KMS-11 (cell line): Measurements from ENCODE around the gene TRIM28.

Source experiments
- H2AFZ ChIP-seq: fragments of 200-600 bp; sonication (generic); 2 replicates; pipeline ENCODE4 v1.6.1; 2016; ENCODE audit warnings: antibody characterized with exemption, mixed run types, low read depth
- H3K27ac ChIP-seq: fragments of 200-600 bp; sonication (generic); 2 replicates; pipeline ENCODE4 v1.6.1; 2016; ENCODE audit warnings: mild to moderate bottlenecking, mixed run types
- H3K27me3 ChIP-seq: fragments of 200-600 bp; sonication (generic); 2 replicates; pipeline ENCODE4 v1.6.1; 2017; ENCODE audit warnings: mild to moderate bottlenecking, low read depth, mixed run types, moderate library complexity; ENCODE audit not compliant: insufficient read depth
- H3K36me3 ChIP-seq: fragments of 200-600 bp; sonication (generic); 2 replicates; pipeline ENCODE4 v1.6.1; 2017; ENCODE audit warnings: mild to moderate bottlenecking, mixed run types; ENCODE audit not compliant: insufficient read depth
- H3K4me1 ChIP-seq: fragments of 200-600 bp; sonication (generic); 2 replicates; pipeline ENCODE4 v1.6.1; 2016; ENCODE audit warnings: mild to moderate bottlenecking, low read depth, mixed run types; ENCODE audit not compliant: poor library complexity, severe bottlenecking
- H3K4me2 ChIP-seq: fragments of 200-600 bp; sonication (generic); 2 replicates; pipeline ENCODE4 v1.7.0; 2016; ENCODE audit warnings: mild to moderate bottlenecking, mixed run types
- H3K4me3 ChIP-seq: fragments of 200-600 bp; sonication (generic); IDR thresholded peaks from 2 replicates; pipeline ENCODE4 v1.6.1; 2017; ENCODE audit warnings: low read depth, low read length, mixed read lengths; ENCODE audit not compliant: insufficient read depth
- H3K79me2 ChIP-seq: fragments of 200-600 bp; sonication (generic); 2 replicates; pipeline ENCODE4 v1.6.1; 2016; ENCODE audit warnings: low read depth, mixed run types; ENCODE audit not compliant: insufficient read depth
- H3K9ac ChIP-seq: fragments of 200-600 bp; sonication (generic); 2 replicates; pipeline ENCODE4 v1.6.1; 2016; ENCODE audit warnings: mild to moderate bottlenecking, mixed run types
- H4K20me1 ChIP-seq: fragments of 200-600 bp; sonication (generic); 2 replicates; pipeline ENCODE4 v1.6.1; 2016; ENCODE audit warnings: mild to moderate bottlenecking, mixed run types; ENCODE audit not compliant: insufficient read depth
- CTCF ChIP-seq: fragments of 200-600 bp; sonication (generic); conservative IDR thresholded peaks from 2 replicates; pipeline ENCODE4 v1.6.1; 2017; ENCODE audit warnings: low read depth, mild to moderate bottlenecking, antibody characterized with exemption, low read length, moderate library complexity, mixed read lengths

The TRIM28 gene

GRCh38 chr19:58553799-58554493 is 10.1 kb downstream of the TRIM28 start:
- no peaks in the 10 kb centered on the region; the same call in 1 of the 2 replicates for H4K20me1 ChIP-seq
- H3K27ac ChIP-seq, result peak overlapping the region; percentile 56
- H3K4me3 ChIP-seq, result no peak overlapping the region
- H3K4me1 ChIP-seq, result peaks cover 35% of the 10 kb centered on the region
- H3K36me3 ChIP-seq, result peaks cover 19% of the 10 kb centered on the region; the same call in 1 of the 2 replicates
- H3K27me3 ChIP-seq, result no peaks in the 10 kb centered on the region
- H3K4me2 ChIP-seq, result peak overlapping the region; percentile 64
- TF ChIP-seq CTCF, result no peak
- peaks cover 36% of the 10 kb centered on the region for H3K79me2 ChIP-seq
- peak overlapping the region; percentile 57; the same call in 1 of the 2 replicates for H3K9ac ChIP-seq
- no peak overlapping the region for H2AFZ ChIP-seq

GRCh38 chr19:58554494-58555368 is 10.9 kb downstream of the TRIM28 start, which contains the start of gene CHMP2A:
TSS of gene CHMP2A (minus strand) at chr19:58555105. CDS start at chr19:58554212, 893 bp downstream.
- Histone ChIP-seq H3K4me2 (peak within 1 kb of the TSS; percentile 64), H3K79me2 (peaks cover 29% of the 10 kb centered on the region), H4K20me1 (no peaks in the 10 kb centered on the region; the same call in 1 of the 2 replicates), H3K4me3 (no peak within 1 kb of the TSS), H3K9ac (peak within 1 kb of the TSS; percentile 57; the same call in 1 of the 2 replicates), H3K27me3 (no peaks in the 10 kb centered on the region), H3K27ac (peak within 1 kb of the TSS; percentile 61), H3K36me3 (peaks cover 17% of the 10 kb centered on the region; the same call in 1 of the 2 replicates), H2AFZ (peak within 1 kb of the TSS; percentile 32; the same call in 1 of the 2 replicates), H3K4me1 (peaks cover 37% of the 10 kb centered on the region)
- no peak for TF ChIP-seq CTCF

- H4K20me1 ChIP-seq, result no peaks in the 10 kb centered on the region; the same call in 1 of the 2 replicates
- no peak for TF ChIP-seq CTCF
- H3K27ac ChIP-seq, result peak overlapping the region; percentile 61
- peaks cover 43% of the 10 kb centered on the region for H3K4me1 ChIP-seq
- peaks cover 29% of the 10 kb centered on the region for H3K79me2 ChIP-seq
- no peak overlapping the region for H3K4me3 ChIP-seq
- peak overlapping the region; percentile 57; the same call in 1 of the 2 replicates for H3K9ac ChIP-seq
- H2AFZ ChIP-seq, result no peak overlapping the region; the same call in 1 of the 2 replicates
- no peaks in the 10 kb centered on the region for H3K27me3 ChIP-seq
- H3K36me3 ChIP-seq, result peaks cover 10% of the 10 kb centered on the region; the same call in 1 of the 2 replicates
- peak overlapping the region; percentile 64 for H3K4me2 ChIP-seq
Measured at GRCh38 chr19:58555369-58555885, 11.6 kb downstream of the TRIM28 start.

- H3K9ac ChIP-seq, result no peak overlapping the region
- no peak overlapping the region; the same call in 1 of the 2 replicates for H3K27ac ChIP-seq
- no peak overlapping the region for H3K4me3 ChIP-seq
- peak overlapping the region; percentile 64; the same call in 1 of the 2 replicates for H3K4me2 ChIP-seq
- no peaks in the 10 kb centered on the region for H4K20me1 ChIP-seq
- peaks cover 6% of the 10 kb centered on the region; the same call in 1 of the 2 replicates for H3K36me3 ChIP-seq
- H3K79me2 ChIP-seq, result peaks cover 29% of the 10 kb centered on the region
- H2AFZ ChIP-seq, result no peak overlapping the region
- no peaks in the 10 kb centered on the region for H3K27me3 ChIP-seq
- no peak for TF ChIP-seq CTCF
- peaks cover 45% of the 10 kb centered on the region for H3K4me1 ChIP-seq
Measured at GRCh38 chr19:58555920-58556621, 12.2 kb downstream of the TRIM28 start.
